ENCODE measurements around the gene WIPF2. TPM values are rescaled to one million over a fixed set of nuclear protein-coding genes. Genes with fewer than 3 reads are reported as not detected.
A peak's percentile ranks its signal among the peaks of the same experiment; 100 is the strongest.

WIPF2 gene
- total RNA-seq, 1 donor from 2014 or later = 25.4 TPM

- H3K4me3 Mint-ChIP-seq (ENCODE audit: unreplicated experiment) = no peak overlapping the region
- TF ChIP-seq, protein P1, sequence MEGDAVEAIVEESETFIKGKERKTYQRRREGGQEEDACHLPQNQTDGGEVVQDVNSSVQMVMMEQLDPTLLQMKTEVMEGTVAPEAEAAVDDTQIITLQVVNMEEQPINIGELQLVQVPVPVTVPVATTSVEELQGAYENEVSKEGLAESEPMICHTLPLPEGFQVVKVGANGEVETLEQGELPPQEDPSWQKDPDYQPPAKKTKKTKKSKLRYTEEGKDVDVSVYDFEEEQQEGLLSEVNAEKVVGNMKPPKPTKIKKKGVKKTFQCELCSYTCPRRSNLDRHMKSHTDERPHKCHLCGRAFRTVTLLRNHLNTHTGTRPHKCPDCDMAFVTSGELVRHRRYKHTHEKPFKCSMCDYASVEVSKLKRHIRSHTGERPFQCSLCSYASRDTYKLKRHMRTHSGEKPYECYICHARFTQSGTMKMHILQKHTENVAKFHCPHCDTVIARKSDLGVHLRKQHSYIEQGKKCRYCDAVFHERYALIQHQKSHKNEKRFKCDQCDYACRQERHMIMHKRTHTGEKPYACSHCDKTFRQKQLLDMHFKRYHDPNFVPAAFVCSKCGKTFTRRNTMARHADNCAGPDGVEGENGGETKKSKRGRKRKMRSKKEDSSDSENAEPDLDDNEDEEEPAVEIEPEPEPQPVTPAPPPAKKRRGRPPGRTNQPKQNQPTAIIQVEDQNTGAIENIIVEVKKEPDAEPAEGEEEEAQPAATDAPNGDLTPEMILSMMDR (IDR thresholded peaks at IDR 0.05; ENCODE audit: partially characterized antibody, unreplicated experiment) = no peak
- peaks cover 6% of the 10 kb centered on the region for H3K4me1 Mint-ChIP-seq (ENCODE audit: low read depth, unreplicated experiment)
- no peaks in the 10 kb centered on the region for H3K9me3 Mint-ChIP-seq (ENCODE audit: unreplicated experiment)
- H3K27me3 Mint-ChIP-seq (ENCODE audit: unreplicated experiment) = peaks cover 6% of the 10 kb centered on the region
- H3K27ac Mint-ChIP-seq (ENCODE audit: unreplicated experiment) = no peak overlapping the region
- no peak for DNase-seq
- no peaks in the 10 kb centered on the region for H3K36me3 Mint-ChIP-seq (ENCODE audit: unreplicated experiment)
Observed at GRCh38 chr17:40286473-40286872, 67.4 kb downstream of the WIPF2 start.

DNA sequence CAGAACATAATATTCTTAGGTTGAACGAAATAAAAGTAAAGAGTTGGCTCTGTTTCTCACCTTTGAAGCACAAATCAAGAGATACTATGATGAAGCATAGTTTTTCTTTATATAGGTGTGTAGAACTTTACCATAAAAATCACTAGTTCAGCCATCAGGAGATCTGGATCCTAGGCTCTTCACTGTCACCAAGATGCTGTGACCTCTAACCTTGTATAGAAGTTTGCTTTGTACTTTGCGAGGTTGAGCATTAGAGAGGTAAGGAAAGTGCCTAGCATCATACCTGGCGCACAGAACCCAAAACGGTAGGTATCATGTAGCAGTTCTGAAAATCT is 68.0 kb downstream of the WIPF2 start:
- H3K36me3 Mint-ChIP-seq (ENCODE audit: unreplicated experiment) = no peaks in the 10 kb centered on the region
- TF ChIP-seq, protein P1 (IDR thresholded peaks at IDR 0.05; ENCODE audit: partially characterized antibody, unreplicated experiment) = no peak
- peaks cover 6% of the 10 kb centered on the region for H3K27me3 Mint-ChIP-seq (ENCODE audit: unreplicated experiment)
- no peaks in the 10 kb centered on the region for H3K9me3 Mint-ChIP-seq (ENCODE audit: unreplicated experiment)
- H3K4me1 Mint-ChIP-seq (ENCODE audit: low read depth, unreplicated experiment) = peaks cover 6% of the 10 kb centered on the region
- no peak for DNase-seq
- peak overlapping the region; percentile 100 for H3K4me3 Mint-ChIP-seq (ENCODE audit: unreplicated experiment)
- H3K27ac Mint-ChIP-seq (ENCODE audit: unreplicated experiment) = no peak overlapping the region

DNA sequence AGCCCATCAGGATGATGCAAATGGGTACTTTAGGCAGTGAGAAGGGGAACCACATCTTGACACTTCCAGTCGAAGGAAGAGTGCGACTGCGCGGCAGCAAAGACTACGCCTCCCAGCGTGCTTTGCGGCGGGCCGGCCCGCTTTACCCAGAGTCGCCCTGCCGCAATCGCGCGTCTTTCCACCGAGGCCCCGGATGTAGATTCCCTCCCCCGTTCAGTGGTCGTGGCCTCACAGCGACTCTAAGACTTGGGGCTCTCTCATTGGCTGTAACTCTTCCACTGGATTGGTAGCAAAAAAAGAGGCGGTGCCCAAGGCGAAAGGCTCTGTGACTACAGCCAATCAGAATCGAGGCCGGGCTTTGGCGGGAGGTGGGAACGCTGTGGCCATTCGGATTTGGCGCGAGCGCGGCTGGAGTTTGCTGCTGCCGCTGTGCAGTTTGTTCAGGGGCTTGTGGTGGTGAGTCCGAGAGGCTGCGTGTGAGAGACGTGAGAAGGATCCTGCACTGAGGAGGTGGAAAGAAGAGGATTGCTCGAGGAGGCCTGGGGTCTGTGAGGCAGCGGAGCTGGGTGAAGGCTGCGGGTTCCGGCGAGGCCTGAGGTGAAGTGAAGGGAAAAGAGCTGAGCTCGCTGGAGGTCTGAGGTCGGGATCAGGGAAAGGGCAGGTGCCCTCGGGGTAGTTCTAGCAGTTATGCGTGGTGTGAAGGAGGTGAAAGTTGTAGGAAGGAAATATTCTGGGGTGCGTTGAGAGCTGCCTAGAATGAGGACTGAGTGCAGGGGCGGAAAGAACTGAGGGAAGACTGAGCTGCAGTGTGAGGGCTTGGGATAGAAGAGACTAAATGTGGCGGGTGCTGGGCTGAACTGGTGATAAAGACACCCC is 68.6 kb downstream of the WIPF2 start, which contains the start of gene CDC6:
CDC6 (plus strand) TSS at position 386 of the 876 bp plus-strand sequence. CDS start 1,542 bp downstream, outside the sequence.
- Mint-ChIP-seq H3K27me3 (ENCODE audit: unreplicated experiment) (peaks cover 6% of the 10 kb centered on the region), H3K9me3 (ENCODE audit: unreplicated experiment) (no peaks in the 10 kb centered on the region), H3K36me3 (ENCODE audit: unreplicated experiment) (no peaks in the 10 kb centered on the region), H3K4me3 (ENCODE audit: unreplicated experiment) (peak within 1 kb of the TSS; percentile 100), H3K27ac (ENCODE audit: unreplicated experiment) (no peak within 1 kb of the TSS), H3K4me1 (ENCODE audit: low read depth, unreplicated experiment) (peaks cover 6% of the 10 kb centered on the region)
- DNase-seq = peak; percentile 98
- TF ChIP-seq, protein P1 (IDR thresholded peaks at IDR 0.05; ENCODE audit: partially characterized antibody, unreplicated experiment) = no peak

GRCh38 chr17:40290629-40291280 is 71.7 kb downstream of the WIPF2 start:
- Mint-ChIP-seq H3K9me3 (ENCODE audit: unreplicated experiment) (no peaks in the 10 kb centered on the region), H3K27me3 (ENCODE audit: unreplicated experiment) (peaks cover 7% of the 10 kb centered on the region), H3K36me3 (ENCODE audit: unreplicated experiment) (no peaks in the 10 kb centered on the region), H3K27ac (ENCODE audit: unreplicated experiment) (no peak overlapping the region), H3K4me3 (ENCODE audit: unreplicated experiment) (no peak overlapping the region), H3K4me1 (ENCODE audit: low read depth, unreplicated experiment) (peaks cover 6% of the 10 kb centered on the region)
- DNase-seq = no peak
- TF ChIP-seq, protein P1 (IDR thresholded peaks at IDR 0.05; ENCODE audit: partially characterized antibody, unreplicated experiment) = no peak

DNA sequence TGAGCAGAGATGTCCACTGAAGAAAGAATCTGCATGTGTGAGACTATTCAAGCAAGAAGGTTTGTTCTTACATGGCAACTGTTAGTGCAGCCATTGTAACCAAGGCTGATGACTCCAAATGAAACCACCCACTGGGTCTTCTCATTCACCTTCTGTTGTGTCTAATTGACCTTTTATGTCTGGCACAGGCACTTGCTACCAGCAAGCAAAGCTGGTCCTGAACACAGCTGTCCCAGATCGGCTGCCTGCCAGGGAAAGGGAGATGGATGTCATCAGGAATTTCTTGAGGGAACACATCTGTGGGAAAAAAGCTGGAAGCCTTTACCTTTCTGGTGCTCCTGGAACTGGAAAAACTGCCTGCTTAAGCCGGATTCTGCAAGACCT is 72.2 kb downstream of the WIPF2 start:
- TF ChIP-seq, protein P1 (IDR thresholded peaks at IDR 0.05; ENCODE audit: partially characterized antibody, unreplicated experiment) = no peak
- no peaks in the 10 kb centered on the region for H3K9me3 Mint-ChIP-seq (ENCODE audit: unreplicated experiment)
- peaks cover 8% of the 10 kb centered on the region for H3K27me3 Mint-ChIP-seq (ENCODE audit: unreplicated experiment)
- DNase-seq = no peak
- H3K4me1 Mint-ChIP-seq (ENCODE audit: low read depth, unreplicated experiment) = peaks cover 6% of the 10 kb centered on the region
- no peak overlapping the region for H3K27ac Mint-ChIP-seq (ENCODE audit: unreplicated experiment)
- H3K36me3 Mint-ChIP-seq (ENCODE audit: unreplicated experiment) = no peaks in the 10 kb centered on the region
- H3K4me3 Mint-ChIP-seq (ENCODE audit: unreplicated experiment) = no peak overlapping the region
